ENCODE data around the gene DLGAP1. TPM values are rescaled to one million over a fixed set of nuclear protein-coding genes. Genes with fewer than 3 reads are reported as not detected.

The DLGAP1 gene
- total and polyA plus RNA-seq, 2 donors (not counting 1 experiment from before 2014, with no cell fraction given): 0.07 to 0.61 TPM

GRCh38 chr18:3453540-3454364, 1001.4 kb downstream of the DLGAP1 start:
- DNase-seq (peak; percentile 49), ATAC-seq (ENCODE audit: low read depth) (no peak)
- Histone ChIP-seq H3K9ac (ENCODE audit: low read length) (peak overlapping the region; percentile 48), H2AFZ (ENCODE audit: insufficient read depth, low read depth, low read length, poor library complexity, severe bottlenecking) (peak overlapping the region; percentile 67), H3K9me3 (ENCODE audit: control extremely low read depth in 1 of 3, control insufficient read depth in 2 of 3, insufficient read depth in 1 of 3, low read length in 2 of 3) (peaks cover 0 to 5% (median 0%) of the 10 kb centered on the region in 3 donors), H3K36me3 (replicated peaks in 1 of 2; ENCODE audit: control extremely low read depth in 1 of 2, control insufficient read depth in 1 of 2, extremely low read depth in 1 of 2, insufficient read depth in 2 of 2, low read length in 1 of 2) (peaks cover 3 to 21% of the 10 kb centered on the region in 2 experiments), H3K27me3 (replicated peaks in 1 of 4; ENCODE audit: control extremely low read depth in 1 of 4, control insufficient read depth in 3 of 4, insufficient read depth in 4 of 4, low read length in 3 of 4) (no peaks in the 10 kb centered on the region), H3K4me2 (replicated peaks; ENCODE audit: low read depth, low read length, poor library complexity, severe bottlenecking) (peak overlapping the region; percentile 98), H3K27ac (ENCODE audit: low read length in 2 of 2) (peak overlapping the region; percentile 53 to 82), H3K79me2 (ENCODE audit: control insufficient read depth, insufficient read depth, low read length) (peaks cover 30% of the 10 kb centered on the region), H3K4me3 (ENCODE audit: control extremely low read depth in 1 of 5, extremely low read depth in 1 of 5, insufficient read depth in 1 of 5, low read depth in 2 of 5, low read length in 4 of 5) (peak overlapping the region; percentile 23 to 79 (median 55)), H4K20me1 (ENCODE audit: control insufficient read depth, insufficient read depth, low read length, poor library complexity, severe bottlenecking) (no peaks in the 10 kb centered on the region), H3K4me1 (ENCODE audit: control insufficient read depth in 2 of 2, insufficient read depth in 2 of 2, low read length in 2 of 2) (peaks cover 8 to 40% of the 10 kb centered on the region in 2 donors)
- WGBS (ENCODE audit: insufficient coverage): 52% methylated on average over 14 of the region's 21 CpGs
- Mint-ChIP-seq H3K4me3 (peak overlapping the region; percentile 99), H3K27ac (peak overlapping the region; percentile 96), H3K9me3 (ENCODE audit: insufficient read depth) (no peaks in the 10 kb centered on the region), H3K4me1 (peaks cover 36% of the 10 kb centered on the region), H3K27me3 (no peaks in the 10 kb centered on the region)
- intact Hi-C loops (cut with micrococcal nuclease): loop anchor here (1.0 to 5.0 kb wide), 8 partner anchors 39 to 436 kb away; partner anchors contain the start of gene MYL12B
- ChIA-PET POLR2A (interaction anchor here (0.6 to 3.5 kb wide), 7 partner anchors 13 to 192 kb away, joined by 3 to 20 read pairs (median 4); no protein-coding TSS in a partner anchor), CTCF (interaction anchor here (0.6 to 5.4 kb wide), 46 partner anchors 8 to 521 kb away, joined by 3 to 92 read pairs (median 5); no protein-coding TSS in a partner anchor)
- TF ChIP-seq EZH2 (IDR thresholded peaks at IDR 0.05; ENCODE audit: borderline replicate concordance, insufficient read depth, low read depth, low read length, poor library complexity, severe bottlenecking): no peak
- TF ChIP-seq, protein P1, sequence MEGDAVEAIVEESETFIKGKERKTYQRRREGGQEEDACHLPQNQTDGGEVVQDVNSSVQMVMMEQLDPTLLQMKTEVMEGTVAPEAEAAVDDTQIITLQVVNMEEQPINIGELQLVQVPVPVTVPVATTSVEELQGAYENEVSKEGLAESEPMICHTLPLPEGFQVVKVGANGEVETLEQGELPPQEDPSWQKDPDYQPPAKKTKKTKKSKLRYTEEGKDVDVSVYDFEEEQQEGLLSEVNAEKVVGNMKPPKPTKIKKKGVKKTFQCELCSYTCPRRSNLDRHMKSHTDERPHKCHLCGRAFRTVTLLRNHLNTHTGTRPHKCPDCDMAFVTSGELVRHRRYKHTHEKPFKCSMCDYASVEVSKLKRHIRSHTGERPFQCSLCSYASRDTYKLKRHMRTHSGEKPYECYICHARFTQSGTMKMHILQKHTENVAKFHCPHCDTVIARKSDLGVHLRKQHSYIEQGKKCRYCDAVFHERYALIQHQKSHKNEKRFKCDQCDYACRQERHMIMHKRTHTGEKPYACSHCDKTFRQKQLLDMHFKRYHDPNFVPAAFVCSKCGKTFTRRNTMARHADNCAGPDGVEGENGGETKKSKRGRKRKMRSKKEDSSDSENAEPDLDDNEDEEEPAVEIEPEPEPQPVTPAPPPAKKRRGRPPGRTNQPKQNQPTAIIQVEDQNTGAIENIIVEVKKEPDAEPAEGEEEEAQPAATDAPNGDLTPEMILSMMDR (IDR thresholded peaks at IDR 0.05): no peak
